RWPE1 (cell line): ENCODE measurements around the gene ARHGAP24.
A peak's percentile ranks its signal among the peaks of the same experiment; 100 is the strongest.

Experiments used
- CTCF ChIA-PET: fragments of 350-600 bp; sonication (Branson Sonifier 250); formaldehyde crosslinking; extraction: SDS; loops from one replicate; lab custom pipeline; 2021; lab: Yijun Ruan, JAX
- POLR2A ChIA-PET: fragments of 400-600 bp; formaldehyde crosslinking; extraction: SDS; loops from one replicate; lab custom pipeline; 2020; ENCODE audit warnings: antibody characterized with exemption; ENCODE audit not compliant: low non-redundant PET; lab: Yijun Ruan, JAX
- DNase-seq: peaks from one replicate; pipeline ENCODE4 v3.0.0; 2012; ENCODE audit warnings: low spot score
- H3K27ac ChIP-seq: fragments of 450-650 bp; 2 replicates; pipeline ENCODE4 v1.5.1; 2017
- TF ChIP-seq, protein P1 (sequence below): fragments of 450-650 bp; conservative IDR thresholded peaks from 2 replicates; pipeline ENCODE4 v1.5.1; 2017; ENCODE audit warnings: low read depth, mild to moderate bottlenecking

Gene ARHGAP24

DNA sequence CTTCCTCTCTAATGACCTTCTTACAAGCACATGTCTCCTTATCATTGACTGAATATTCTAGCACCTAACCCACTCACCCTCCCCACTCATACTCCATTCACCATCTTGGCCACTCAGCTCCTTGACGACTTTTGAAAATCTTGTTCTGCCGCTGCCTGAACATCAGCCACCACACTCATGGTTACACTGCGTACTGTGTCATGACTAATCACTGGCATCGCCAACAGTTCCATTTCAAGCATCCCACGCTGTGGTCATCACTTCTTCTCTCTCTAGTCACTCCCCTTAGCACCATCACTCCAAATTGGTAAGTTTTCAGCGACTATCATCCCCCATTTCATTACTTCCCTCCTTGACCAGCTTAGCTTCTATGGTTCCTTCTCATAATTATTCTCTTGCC is 532.1 kb downstream of the ARHGAP24 start:
- no peak for DNase-seq
- H3K27ac ChIP-seq = no peak overlapping the region
- ChIA-PET CTCF (no interaction called here), POLR2A (no interaction called here)
- TF ChIP-seq, protein P1, sequence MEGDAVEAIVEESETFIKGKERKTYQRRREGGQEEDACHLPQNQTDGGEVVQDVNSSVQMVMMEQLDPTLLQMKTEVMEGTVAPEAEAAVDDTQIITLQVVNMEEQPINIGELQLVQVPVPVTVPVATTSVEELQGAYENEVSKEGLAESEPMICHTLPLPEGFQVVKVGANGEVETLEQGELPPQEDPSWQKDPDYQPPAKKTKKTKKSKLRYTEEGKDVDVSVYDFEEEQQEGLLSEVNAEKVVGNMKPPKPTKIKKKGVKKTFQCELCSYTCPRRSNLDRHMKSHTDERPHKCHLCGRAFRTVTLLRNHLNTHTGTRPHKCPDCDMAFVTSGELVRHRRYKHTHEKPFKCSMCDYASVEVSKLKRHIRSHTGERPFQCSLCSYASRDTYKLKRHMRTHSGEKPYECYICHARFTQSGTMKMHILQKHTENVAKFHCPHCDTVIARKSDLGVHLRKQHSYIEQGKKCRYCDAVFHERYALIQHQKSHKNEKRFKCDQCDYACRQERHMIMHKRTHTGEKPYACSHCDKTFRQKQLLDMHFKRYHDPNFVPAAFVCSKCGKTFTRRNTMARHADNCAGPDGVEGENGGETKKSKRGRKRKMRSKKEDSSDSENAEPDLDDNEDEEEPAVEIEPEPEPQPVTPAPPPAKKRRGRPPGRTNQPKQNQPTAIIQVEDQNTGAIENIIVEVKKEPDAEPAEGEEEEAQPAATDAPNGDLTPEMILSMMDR = no peak

DNA sequence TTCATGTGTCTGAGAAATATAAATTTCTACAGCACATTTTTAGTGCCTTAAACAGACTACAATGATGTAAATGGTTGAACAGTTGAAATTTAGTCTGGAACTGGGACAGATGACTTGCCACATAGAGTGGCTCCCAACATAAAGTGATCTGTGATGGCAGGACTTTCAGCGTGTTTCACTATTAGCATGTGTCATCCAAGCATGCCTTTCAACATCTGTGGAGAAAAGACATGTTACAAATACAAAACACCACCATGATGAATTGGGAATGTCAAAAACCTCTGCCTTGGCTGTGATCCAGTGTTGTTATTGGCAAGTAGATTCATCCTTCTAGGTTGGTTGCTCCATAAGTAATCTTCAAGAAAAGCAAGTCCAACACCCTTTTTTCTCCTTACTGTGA is 536.2 kb downstream of the ARHGAP24 start:
- peak; percentile 16 for DNase-seq
- POLR2A ChIA-PET = no interaction called here
- CTCF ChIA-PET = no interaction called here
- H3K27ac ChIP-seq = no peak overlapping the region
- TF ChIP-seq, protein P1 = no peak

DNA sequence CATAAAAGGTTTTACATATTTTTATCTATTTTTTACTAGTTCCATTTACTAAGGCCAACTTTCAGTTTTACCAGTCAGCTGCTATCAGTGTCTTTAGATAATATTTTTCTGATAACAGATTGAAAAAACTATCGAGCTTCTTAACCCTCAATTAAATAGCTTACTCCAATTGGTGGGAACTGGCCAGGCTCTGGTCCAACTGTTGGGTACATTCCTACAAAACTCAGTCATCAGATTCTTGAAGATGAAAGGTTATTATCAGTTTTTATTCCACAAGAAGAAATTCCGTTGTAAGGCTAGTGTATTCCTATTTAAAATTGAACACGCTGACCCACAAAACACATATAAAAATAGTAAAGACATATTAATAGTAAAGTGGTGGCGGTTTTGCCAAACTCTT is 538.7 kb downstream of the ARHGAP24 start:
- no peak overlapping the region for H3K27ac ChIP-seq
- ChIA-PET CTCF (interaction anchor here (1.0 kb wide), 1 partner anchor 16 kb away, joined by 3 read pairs; no protein-coding TSS in a partner anchor), POLR2A (no interaction called here)
- TF ChIP-seq, protein P1 = no peak
- DNase-seq = no peak

DNA sequence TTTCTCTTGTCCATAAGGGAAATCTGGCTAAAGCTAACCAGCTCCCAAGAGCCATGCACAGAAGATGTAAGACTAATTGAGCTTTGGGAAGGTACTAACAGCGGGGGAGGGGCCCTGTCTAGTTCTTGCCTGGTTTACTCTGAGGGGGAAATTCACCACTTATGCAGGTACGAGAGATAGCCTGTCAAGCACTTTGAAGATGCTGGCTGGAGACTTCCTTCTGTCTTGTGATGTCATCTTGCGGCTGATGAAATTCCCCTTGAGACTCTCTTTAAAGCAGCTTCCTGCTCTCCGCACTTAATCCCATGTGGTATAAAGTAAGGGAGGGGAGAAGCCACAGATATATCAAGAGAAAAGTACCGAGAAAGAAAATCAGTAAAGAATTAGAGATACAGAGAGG is 539.6 kb downstream of the ARHGAP24 start:
- DNase-seq = no peak
- CTCF ChIA-PET = interaction anchor here (0.6 kb wide), 1 partner anchor 849 kb away, joined by 6 read pairs; no protein-coding TSS in a partner anchor
- POLR2A ChIA-PET = interaction anchor here (0.6 kb wide), 1 partner anchor 382 kb away, joined by 4 read pairs; no protein-coding TSS in a partner anchor
- TF ChIP-seq, protein P1 = no peak
- no peak overlapping the region for H3K27ac ChIP-seq

DNA sequence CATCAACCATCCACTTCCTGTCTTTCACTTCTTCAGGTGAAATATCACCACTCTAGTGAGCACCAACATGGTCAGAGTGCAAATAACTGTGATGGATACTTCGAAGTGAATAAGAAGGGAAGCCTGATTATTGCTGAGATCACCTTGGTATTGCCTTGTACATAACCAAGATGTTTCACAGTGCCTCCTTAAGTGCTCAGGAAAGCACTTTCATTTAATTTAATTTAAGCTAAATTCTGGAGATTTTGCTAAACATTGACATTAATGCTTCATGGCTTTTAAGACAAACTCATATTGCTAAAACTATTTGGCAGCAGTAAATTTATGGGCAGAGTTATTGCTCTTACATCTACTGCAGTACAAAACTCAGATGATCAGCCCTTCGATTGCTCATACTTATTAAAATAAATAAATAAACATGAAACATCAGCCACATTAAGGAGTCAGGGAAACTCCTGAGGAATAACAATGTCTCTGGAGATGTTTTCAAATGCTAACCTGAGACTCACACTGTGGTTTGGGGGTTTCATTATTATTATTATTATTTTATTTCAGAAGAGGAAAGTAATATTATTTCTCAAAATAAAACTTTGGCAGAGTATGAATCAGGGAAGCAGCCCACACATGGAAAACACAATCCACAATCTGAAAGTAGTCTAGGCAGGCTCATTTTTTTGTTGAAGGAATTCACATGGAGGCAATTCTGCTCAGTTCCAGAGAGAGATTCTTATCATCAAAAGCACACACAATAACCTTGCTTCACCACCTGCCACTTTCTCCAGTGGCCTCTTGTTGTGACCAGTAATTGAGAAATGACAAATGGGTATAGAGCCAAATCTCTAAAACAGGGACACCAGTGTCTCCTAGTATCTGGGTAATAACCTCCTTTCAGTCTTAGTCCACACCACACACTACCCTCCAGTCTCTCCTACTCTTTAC is 540.7 kb downstream of the ARHGAP24 start:
- TF ChIP-seq, protein P1 = no peak
- H3K27ac ChIP-seq = no peak overlapping the region
- CTCF ChIA-PET = interaction anchor here (0.5 to 0.6 kb wide), 2 partner anchors 96 to 850 kb away, joined by 3 to 6 read pairs; no protein-coding TSS in a partner anchor
- POLR2A ChIA-PET = interaction anchor here (0.6 kb wide), 1 partner anchor 381 kb away, joined by 4 read pairs; no protein-coding TSS in a partner anchor
- DNase-seq = no peak

DNA sequence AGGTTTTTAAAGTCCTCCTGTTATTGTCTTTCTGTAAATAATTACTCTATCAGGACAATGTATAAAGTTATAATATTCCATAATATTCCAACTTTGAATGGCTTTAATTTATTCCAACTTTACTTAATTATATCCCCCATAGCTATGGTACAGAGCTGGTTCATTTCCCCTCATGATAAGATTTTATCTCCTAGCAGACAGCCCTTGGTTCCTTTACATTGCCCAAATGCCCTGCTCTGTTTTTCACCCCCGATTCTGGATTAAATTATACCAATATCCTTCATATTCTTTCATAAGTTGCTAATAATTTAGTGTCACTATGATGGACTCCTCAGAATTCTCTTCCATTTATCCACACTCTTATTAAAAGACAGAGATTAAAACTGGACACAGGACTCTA is 544.4 kb downstream of the ARHGAP24 start:
- POLR2A ChIA-PET = no interaction called here
- no peak overlapping the region for H3K27ac ChIP-seq
- TF ChIP-seq, protein P1 = no peak
- no peak for DNase-seq
- CTCF ChIA-PET = no interaction called here
